GM21381 (cell line): ENCODE data around the gene MYH3.
A peak's percentile ranks its signal among the peaks of the same experiment; 100 is the strongest.

Experiments
- ATAC-seq: cut with Tn5 transposase; IDR thresholded peaks from one replicate; pipeline ENCODE4 v1.9.1; 2021; ENCODE audit warnings: mild to moderate bottlenecking, moderate library complexity; ENCODE audit not compliant: unreplicated experiment

The MYH3 gene

GRCh38 chr17:10649602-10650001 lies 7.5 kb downstream of the MYH3 start:
- no peak for ATAC-seq

GRCh38 chr17:10648956-10649355 lies 8.2 kb downstream of the MYH3 start:
- no peak for ATAC-seq

- no peak for ATAC-seq
Observed at GRCh38 chr17:10648381-10648780, 8.7 kb downstream of the MYH3 start.

GRCh38 chr17:10646392-10646990 lies 10.6 kb downstream of the MYH3 start:
- no peak for ATAC-seq

GRCh38 chr17:10640475-10640874 lies 16.6 kb downstream of the MYH3 start:
- ATAC-seq = no peak

GRCh38 chr17:10638151-10638550 lies 19.0 kb downstream of the MYH3 start:
- ATAC-seq = no peak

- no peak for ATAC-seq
Observed at GRCh38 chr17:10635290-10635689, 21.8 kb downstream of the MYH3 start.

GRCh38 chr17:10633738-10634379 lies 23.2 kb downstream of the MYH3 start:
- peak; percentile 95 for ATAC-seq

- no peak for ATAC-seq
Observed at GRCh38 chr17:10631701-10632100, 25.4 kb downstream of the MYH3 start.

- ATAC-seq = no peak
Observed at GRCh38 chr17:10631048-10631700, 25.9 kb downstream of the MYH3 start.

GRCh38 chr17:10629706-10630105 lies 27.4 kb downstream of the MYH3 start:
- no peak for ATAC-seq

GRCh38 chr17:10628756-10629155 lies 28.4 kb downstream of the MYH3 start:
- ATAC-seq = no peak

GRCh38 chr17:10626390-10626789 lies 30.7 kb downstream of the MYH3 start:
- ATAC-seq = no peak

- no peak for ATAC-seq
Observed at GRCh38 chr17:10624969-10625368, 32.1 kb downstream of the MYH3 start.

GRCh38 chr17:10623737-10624338 lies 33.3 kb downstream of the MYH3 start:
- ATAC-seq = no peak

- ATAC-seq = no peak
Observed at GRCh38 chr17:10622617-10623485, 34.3 kb downstream of the MYH3 start.

GRCh38 chr17:10621397-10621796 lies 35.7 kb downstream of the MYH3 start:
- ATAC-seq = no peak

- no peak for ATAC-seq
Observed at GRCh38 chr17:10620823-10621222, 36.3 kb downstream of the MYH3 start.

- peak; percentile 61 for ATAC-seq
Observed at GRCh38 chr17:10618202-10618635, 38.9 kb downstream of the MYH3 start.

GRCh38 chr17:10617120-10617505 lies 40.0 kb downstream of the MYH3 start:
- ATAC-seq = no peak
